Activated gamma-delta T cell treated with anti-CD3 and anti-CD28 coated beads, Interleukin-2, amount 50 U/mL, for 16 hours (primary cell): ENCODE results near the gene CAMK1D.
"Not testable (repeated sequence)": the region's sequence is repeated elsewhere in the genome, so short reads cannot be mapped to it uniquely, and the experiment has no call there.

Experiments
- DNase-seq: peaks from one replicate; pipeline ENCODE4 v3.0.0-alpha.2; 2020; ENCODE audit warnings: low read depth

The CAMK1D gene

DNA sequence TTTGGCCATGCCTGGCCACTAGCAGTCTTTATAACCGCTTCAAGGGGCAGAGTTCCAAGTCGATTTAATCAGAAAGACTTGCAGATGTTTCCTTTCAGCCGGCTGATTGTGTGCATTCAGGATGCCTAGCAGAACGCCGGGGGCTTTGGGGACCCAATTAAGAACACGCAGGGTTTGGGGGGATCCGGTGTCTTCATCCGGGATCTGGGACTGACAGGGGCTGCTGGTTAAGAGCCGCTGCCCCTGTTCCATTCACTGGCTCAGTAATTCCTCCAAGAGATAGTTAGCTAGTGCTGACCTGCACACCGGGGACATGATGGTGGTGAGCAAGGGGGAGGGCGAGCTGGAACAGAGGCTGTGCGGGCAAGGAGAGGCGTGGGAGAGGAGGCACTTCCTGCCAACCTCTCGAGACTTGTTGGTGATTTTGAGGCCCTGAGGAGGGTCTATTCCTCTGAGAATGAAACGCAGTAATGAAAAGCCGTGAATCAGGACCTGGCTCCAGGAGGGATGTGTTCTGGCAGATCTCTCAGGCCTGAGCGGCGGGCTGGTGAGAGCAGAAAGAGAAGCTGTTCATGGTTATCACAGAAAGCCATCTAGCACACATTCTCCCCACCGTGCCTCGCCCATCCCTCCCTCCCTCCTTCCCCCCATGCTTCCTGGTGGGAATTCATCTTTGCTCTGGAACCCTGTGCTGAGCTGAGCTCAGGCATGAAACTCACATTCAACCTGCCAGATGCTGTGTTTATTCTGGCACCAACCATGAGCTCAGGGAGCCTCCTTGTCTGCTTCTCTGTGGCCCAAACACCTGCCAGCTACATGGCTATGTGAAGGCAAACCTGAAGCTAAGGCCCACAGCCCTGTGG lies 500.2 kb downstream of the CAMK1D start:
- no peak for DNase-seq

DNA sequence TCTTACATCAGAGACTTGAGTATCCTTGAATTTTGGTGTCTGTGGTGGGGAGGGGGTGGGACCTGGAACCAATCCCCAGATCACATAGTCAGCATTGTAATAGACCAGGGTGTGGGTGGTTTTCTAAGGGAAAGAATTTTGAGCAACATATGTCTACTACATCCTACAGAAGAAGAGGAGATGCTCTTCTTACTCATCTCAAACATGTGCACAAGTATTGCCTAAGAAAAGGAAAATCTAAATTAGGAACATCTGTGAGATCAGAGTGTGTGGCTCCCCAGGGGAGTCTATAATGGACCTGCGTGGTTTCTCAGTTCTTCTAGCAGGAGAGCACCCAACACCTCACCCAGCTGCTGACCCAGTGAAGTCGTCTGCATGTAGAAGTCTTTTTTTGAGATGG lies 503.3 kb downstream of the CAMK1D start:
- no peak for DNase-seq

DNA sequence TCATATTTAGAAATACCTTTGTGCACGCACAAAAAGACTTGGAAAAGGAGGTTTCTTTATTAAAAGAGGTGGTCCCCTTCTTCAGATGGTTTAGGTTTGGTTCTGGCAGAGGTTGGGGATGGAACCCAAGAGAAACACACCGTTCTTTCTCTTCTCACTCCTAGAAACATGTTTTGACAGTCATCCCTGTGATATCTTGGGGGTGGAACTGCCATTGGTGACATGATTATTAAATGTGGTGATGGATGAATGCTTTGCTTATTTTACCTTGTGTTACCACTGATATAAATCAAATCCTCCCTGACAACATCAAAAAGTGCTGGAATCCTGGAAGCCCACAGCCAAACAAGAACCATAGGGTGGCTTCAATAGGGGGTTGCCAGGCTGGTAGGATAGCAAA lies 505.6 kb downstream of the CAMK1D start:
- DNase-seq: no peak

DNA sequence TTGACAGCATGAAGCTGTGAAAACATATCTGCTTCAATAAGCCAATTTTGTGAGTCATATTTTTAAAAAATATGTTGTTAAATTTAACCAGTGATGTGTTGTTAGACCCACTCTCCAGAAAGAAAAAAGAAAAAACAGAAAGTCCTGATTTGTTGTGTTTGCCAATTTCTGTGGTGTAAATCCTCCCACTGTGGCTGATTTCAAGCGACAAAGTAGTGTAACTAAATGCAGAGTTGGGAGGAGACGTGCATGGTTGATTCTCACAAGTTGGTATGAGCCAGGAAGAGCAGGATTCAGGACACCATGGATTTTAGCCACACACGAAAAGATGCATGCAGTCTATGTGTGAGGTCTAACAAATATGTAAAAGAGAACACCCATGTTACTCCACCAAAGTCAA lies 513.1 kb downstream of the CAMK1D start:
- DNase-seq: no peak

DNA sequence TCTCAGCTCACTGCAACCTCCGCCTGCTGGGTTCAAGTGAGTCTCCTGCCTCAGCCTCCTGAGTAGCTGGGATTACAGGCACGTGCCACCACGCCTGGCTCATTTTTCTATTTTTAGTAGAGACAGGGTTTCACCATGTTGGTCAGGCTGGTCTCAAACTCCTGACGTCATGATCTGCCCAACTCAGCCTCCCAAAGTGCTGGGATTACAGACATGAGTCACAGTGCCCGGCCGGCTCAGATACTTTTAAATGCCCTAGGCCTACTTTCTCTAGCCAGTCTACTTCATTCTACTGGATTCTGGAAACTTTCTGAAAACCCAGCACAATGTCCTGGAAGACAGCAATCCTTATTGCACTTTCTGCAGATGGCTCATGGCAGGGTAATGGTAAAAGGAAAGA lies 516.2 kb downstream of the CAMK1D start:
- not testable (repeated sequence) for DNase-seq

DNA sequence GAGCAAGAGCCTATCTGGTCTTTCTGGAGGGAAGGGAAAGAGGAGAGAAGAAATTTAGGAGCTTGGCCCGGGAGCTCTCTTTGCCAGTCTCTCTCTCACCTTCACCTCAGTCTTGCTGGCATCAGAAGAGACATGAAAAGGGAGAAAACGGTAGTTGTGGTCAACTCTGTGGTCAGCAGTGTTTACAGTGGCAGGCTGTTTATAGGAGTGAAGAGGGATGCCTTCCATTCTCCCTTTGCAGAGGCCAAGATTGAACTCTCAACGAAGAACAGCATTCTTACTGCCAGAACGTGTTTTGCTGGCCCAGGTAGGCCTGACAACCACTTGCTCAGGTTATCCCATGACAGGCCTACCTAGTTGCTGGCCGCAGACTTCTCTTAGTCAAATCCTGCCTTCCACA lies 518.9 kb downstream of the CAMK1D start:
- no peak for DNase-seq

DNA sequence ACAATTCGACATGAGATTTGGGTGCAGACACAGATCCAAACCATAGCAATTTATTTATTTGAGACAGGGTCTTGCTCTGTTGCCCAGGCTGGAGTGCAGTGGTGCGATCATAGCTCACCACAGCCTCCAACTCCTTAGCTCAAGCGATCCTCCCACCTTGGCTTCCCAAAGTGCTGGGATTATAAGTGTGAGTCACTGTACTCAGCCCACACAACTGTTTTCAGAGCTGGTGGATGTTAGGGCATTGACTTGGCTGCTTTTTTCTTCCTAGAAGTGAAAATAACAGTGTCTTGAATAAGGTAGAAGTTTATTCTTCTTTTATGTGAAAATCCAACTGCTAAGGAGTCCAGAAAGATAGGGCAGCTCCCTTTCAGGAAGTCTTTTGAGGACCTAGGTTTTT lies 520.1 kb downstream of the CAMK1D start:
- no peak for DNase-seq

DNA sequence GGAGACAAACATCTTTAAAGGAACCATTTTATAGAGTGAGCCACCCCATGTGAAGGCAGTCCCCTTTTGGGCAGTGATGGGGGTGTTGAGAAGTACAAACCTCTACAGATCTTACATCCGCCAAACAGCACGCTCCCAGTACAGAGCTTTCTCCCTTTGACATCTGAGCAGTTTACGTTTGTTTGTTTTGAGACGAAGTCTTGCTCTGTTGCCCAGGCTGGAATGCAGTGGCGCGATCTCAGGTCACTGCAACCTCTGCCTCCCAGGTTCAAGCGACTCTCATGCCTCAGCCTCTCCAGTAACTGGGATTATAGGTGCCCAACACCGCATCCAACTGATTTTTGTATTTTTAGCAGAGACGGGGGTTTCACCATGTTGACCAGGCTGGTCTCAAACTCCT lies 523.2 kb downstream of the CAMK1D start:
- no peak for DNase-seq

DNA sequence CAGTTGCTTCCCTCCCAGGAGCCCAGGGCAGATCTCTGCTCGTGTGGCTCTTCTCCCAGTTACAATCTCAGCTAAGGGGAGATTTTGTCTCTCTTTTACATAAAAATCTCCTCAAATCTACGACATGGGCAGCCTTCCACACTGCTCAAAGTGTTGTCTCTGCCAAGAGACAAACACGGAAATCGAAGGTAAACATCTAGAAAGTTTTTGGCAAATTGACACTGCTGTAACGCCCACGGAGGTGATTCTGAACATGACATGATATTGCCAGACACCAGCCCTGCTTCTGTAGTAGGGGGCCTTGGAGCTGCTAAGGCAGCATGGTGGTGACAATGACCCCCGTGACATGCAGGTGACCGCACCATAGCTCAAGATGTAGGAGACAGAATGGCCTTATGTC lies 523.8 kb downstream of the CAMK1D start:
- DNase-seq: no peak

DNA sequence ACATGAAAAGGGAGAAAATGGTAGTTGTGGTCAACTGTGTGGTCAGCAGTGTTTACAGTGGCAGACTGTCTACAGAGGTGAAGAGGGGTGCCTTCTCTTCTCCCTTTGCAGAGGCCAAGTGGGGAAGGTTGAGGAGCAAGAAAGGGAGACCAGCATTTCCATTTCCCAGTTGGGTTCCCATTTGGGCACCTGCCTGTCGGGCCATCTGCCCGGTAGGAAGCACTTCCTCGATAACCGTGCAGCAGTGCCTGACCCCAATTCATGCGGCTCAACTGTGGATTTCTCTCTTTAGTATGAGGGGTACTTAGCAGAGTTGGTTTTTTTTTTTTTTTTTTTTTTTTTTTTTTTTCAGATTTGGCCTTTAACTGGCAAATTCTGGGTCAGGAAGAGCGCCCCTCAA lies 525.2 kb downstream of the CAMK1D start:
- no peak for DNase-seq

DNA sequence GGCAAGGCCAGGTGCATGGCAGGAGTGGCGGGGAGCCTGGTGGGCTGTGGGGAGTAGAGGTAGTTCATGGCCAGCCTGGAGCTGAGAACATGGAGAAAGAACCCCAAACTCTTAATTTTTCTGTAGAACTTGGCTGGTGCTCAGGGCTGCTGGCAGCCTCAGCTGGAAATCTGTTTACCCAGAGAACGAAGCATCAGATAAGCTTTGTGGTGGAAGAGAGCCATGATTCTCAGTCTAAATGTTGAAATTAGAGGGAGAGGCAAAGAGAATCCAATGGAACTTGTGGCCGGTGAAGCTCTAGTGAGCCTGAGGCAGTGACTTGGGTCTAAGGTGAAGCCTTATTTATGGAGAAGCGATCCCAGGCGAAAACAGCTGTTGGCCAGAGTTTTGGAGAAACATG lies 525.8 kb downstream of the CAMK1D start:
- DNase-seq: no peak

DNA sequence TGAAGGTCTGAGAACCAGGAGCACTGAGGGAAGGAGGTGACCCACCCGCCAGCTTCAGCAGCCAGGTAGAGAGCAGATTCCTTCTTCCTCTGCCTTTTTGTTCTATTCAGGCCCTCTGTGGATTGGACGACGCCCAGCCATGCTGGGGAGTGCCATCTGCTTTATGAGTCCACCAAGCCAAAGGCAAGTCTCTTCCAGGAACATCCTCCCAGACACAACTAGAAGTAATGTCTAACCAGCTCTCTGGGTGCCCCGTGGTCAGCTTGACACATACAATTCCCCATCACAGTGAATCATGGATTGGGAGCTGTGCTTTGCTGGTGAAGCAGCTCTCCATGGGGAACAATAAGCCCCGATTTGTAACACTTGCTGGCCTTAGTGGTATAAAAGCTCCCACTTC lies 526.9 kb downstream of the CAMK1D start:
- no peak for DNase-seq

DNA sequence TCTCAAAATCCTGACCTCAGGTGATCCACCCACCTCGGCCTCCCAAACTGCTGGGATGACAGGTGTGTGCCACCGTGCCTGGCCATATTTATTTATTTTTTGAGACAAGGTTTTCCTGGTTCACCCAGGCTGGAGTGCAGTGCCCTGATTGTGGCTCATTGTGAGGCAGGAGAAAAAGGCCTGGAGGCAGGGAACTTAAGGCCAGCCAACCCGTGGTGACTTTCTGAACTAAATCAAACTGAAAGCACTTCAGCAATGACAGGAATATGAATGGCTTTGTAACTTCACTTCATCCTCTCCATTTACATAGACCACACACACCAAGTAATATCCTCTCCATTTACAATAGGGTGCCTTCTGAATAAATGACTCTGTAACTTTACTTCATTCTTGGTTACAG lies 527.8 kb downstream of the CAMK1D start:
- DNase-seq: no peak

DNA sequence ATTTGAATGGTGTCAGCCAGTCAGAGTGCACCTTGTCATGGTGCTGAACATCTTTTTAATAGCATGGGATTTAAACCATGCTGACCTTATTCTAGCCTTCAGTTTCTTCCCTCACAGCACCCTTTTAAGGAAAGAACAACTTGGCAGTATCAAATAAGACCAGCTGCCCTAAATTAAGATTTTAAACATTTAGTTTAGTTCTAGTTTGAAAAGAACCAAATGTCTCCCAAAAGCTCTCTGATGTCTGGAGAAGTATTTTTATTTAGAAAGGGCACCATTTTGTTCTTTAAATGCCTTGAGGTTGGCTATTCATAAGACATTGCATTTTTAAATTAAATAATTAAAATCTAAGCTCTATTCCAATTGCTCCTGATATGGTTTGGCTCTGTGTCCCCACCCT lies 531.1 kb downstream of the CAMK1D start:
- no peak for DNase-seq

DNA sequence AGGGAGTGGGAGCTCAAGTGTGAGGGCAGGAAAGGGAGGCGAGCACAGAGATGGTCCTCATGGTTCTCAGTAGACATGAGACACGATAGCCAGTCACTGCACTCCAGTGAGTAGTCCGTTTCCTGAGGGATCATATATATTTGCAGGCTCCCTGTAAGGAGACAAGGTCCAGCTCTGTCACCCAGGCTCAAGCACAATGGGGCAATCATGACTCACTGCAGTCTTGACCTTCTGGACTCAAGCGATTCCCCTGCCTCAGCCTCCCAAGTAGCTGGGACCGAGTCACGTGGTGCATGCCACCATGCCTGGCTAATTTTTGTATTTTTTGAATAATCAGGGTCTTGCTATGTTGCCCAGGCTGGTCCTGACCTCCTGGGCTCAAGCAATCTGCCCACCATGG lies 535.5 kb downstream of the CAMK1D start:
- DNase-seq: no peak
